GM12878 (cell line): ENCODE results near the gene GPC6. TPM values are rescaled to one million over a fixed set of nuclear protein-coding genes. Genes with fewer than 3 reads are reported as not detected.

Experiments
- ATAC-seq: fragments of 200-7000 bp; cut with Tn5 transposase; 3 replicates; pipeline ENCODE4 v1.9.1; 2020; ENCODE audit warnings: mild to moderate bottlenecking, moderate library complexity
- BruUV-seq: library from RNA; stranded (reverse); fragments of 400-500 nt; replicated peaks from 2 replicates; lab custom pipeline; 2021; lab: Mats Ljungman, UMichigan
- CTCF ChIA-PET: fragments of 300-600 bp; sonication (Branson Sonifier 250); formaldehyde crosslinking; extraction: SDS; loops from one replicate; lab custom pipeline; 2021; ENCODE audit warnings: inconsistent platforms; lab: Yijun Ruan, JAX
- POLR2A ChIA-PET: fragments of 350-600 bp; formaldehyde crosslinking; extraction: SDS; loops from one replicate; lab custom pipeline; 2021; ENCODE audit warnings: inconsistent platforms; lab: Charles Lee
- RAD21 ChIA-PET: fragments of 300-600 bp; sonication (Branson Sonifier 250); formaldehyde crosslinking; loops from one replicate; lab custom pipeline; 2023; ENCODE audit warnings: antibody characterized with exemption; ENCODE audit not compliant: unreplicated experiment; lab: Charles Lee
- SMC1A ChIA-PET: fragments of 300-600 bp; sonication (Branson Sonifier 250); formaldehyde crosslinking; loops from one replicate; lab custom pipeline; 2023; ENCODE audit not compliant: unreplicated experiment, uncharacterized antibody; lab: Charles Lee
- DNase-seq: peaks from one replicate; pipeline ENCODE4 v3.0.0-alpha.2; 2011; ENCODE audit warnings: low read depth, low spot score
- FAIRE-seq: peaks from 3 replicates; lab custom pipeline; 2011; peaks lifted over from hg19 to GRCh38; lab: Jason Lieb, UNC
- H2AFZ ChIP-seq: 2 replicates; pipeline ENCODE4 v1.6.0; 2011; ENCODE audit warnings: low read depth, low read length, control low read depth; ENCODE audit not compliant: control insufficient read depth
- H3K27ac ChIP-seq: 2 replicates; pipeline ENCODE4 v1.5.1; 2011; ENCODE audit warnings: control low read depth; ENCODE audit not compliant: control insufficient read depth, insufficient read depth
- H3K27me3 ChIP-seq, 2 experiments: replicated peaks in 1 of 2; 2 replicates each; pipeline versions ENCODE4 v1.6.0 to v1.6.1; 2011; ENCODE audit warnings: low read length in 1 of 2; ENCODE audit not compliant: control insufficient read depth in 2 of 2, insufficient read depth in 2 of 2
- H3K36me3 ChIP-seq, 2 experiments: 2 replicates each; pipeline ENCODE4 v1.5.1; 2011; ENCODE audit warnings: low read length in 1 of 2; ENCODE audit not compliant: control insufficient read depth in 2 of 2, insufficient read depth in 2 of 2
- H3K4me1 ChIP-seq: 2 replicates; pipeline ENCODE4 v1.6.1; 2011; ENCODE audit warnings: mild to moderate bottlenecking, low read length, moderate library complexity, mixed read lengths; ENCODE audit not compliant: control insufficient read depth, insufficient read depth
- H3K4me2 ChIP-seq: 2 replicates; pipeline ENCODE4 v1.6.0; 2011; ENCODE audit warnings: control low read depth; ENCODE audit not compliant: control insufficient read depth, insufficient read depth
- H3K4me3 ChIP-seq: fragments of 200-600 bp; sonication (generic); 2 replicates; pipeline ENCODE4 v1.5.1; 2016
- H3K79me2 ChIP-seq: 2 replicates; pipeline ENCODE4 v1.6.0; 2011; ENCODE audit warnings: low read length; ENCODE audit not compliant: control insufficient read depth, insufficient read depth
- H3K9ac ChIP-seq: 2 replicates; pipeline ENCODE4 v1.8.0; 2011; ENCODE audit warnings: low read length, control low read depth, mixed read lengths; ENCODE audit not compliant: control insufficient read depth, insufficient read depth
- H3K9me3 ChIP-seq: replicated peaks from 3 replicates; pipeline ENCODE4 v1.5.1; 2011; ENCODE audit warnings: mild to moderate bottlenecking, low read length; ENCODE audit not compliant: control insufficient read depth, insufficient read depth
- H4K20me1 ChIP-seq: 2 replicates; pipeline ENCODE4 v1.6.0; 2011; ENCODE audit not compliant: control insufficient read depth, insufficient read depth
- CUX1 ChIP-seq: IDR thresholded peaks from 2 replicates; pipeline ENCODE4 v1.6.1; 2012; ENCODE audit warnings: improper control_type of control experiment, low read depth, low read length; ENCODE audit not compliant: insufficient replicate concordance
- DPF2 ChIP-seq: fragments of 450-650 bp; IDR thresholded peaks from 2 replicates; pipeline ENCODE4 v1.6.1; 2017; ENCODE audit warnings: mild to moderate bottlenecking
- EP300 ChIP-seq, 2 experiments: fragments of 150-350 bp in 1 of 2; IDR thresholded peaks; 2 replicates each; pipeline ENCODE4 v1.6.1; 2011 to 2012; ENCODE audit warnings: low read depth in 2 of 2, low read length in 2 of 2, borderline replicate concordance in 1 of 2, improper control_type of control experiment in 1 of 2, inconsistent platforms in 1 of 2; ENCODE audit not compliant: control insufficient read depth in 1 of 2
- MYB ChIP-seq: fragments of 150-350 bp; IDR thresholded peaks from 2 replicates; pipeline ENCODE4 v1.6.1; 2014; ENCODE audit warnings: mild to moderate bottlenecking, low read depth, low read length, borderline replicate concordance
- NR2C1 ChIP-seq: fragments of 450-650 bp; IDR thresholded peaks from 2 replicates; pipeline ENCODE4 v1.6.1; 2017; ENCODE audit warnings: antibody characterized with exemption, mild to moderate bottlenecking, moderate library complexity
- PAX5 ChIP-seq: IDR thresholded peaks from 2 replicates; pipeline ENCODE4 v1.6.1; 2011; ENCODE audit warnings: low read depth, low read length, borderline replicate concordance
- POLR2AphosphoS2 ChIP-seq: IDR thresholded peaks from 2 replicates; pipeline ENCODE4 v1.6.1; 2011; ENCODE audit warnings: low read depth, mild to moderate bottlenecking, low read length, improper control_type of control experiment, moderate library complexity
- RCOR1 ChIP-seq: conservative IDR thresholded peaks from 2 replicates; pipeline ENCODE4 v1.6.1; 2012; ENCODE audit warnings: low read depth, low read length, improper control_type of control experiment
- SP1 ChIP-seq: IDR thresholded peaks from one replicate; pipeline ENCODE4 v1.6.1; 2011; ENCODE audit warnings: low read depth, low read length
- ZBED1 ChIP-seq: IDR thresholded peaks from 2 replicates; pipeline ENCODE4 v1.6.1; 2016; ENCODE audit warnings: borderline replicate concordance
- ZNF24 ChIP-seq: fragments of 450-650 bp; IDR thresholded peaks from 2 replicates; pipeline ENCODE4 v1.6.1; 2017; ENCODE audit warnings: antibody characterized with exemption, mild to moderate bottlenecking
- WGBS: methylation state at CpG from one replicate; pipeline ENCODE4 v1.1.6; 2016; ENCODE audit warnings: low lambda C conversion rate; ENCODE audit not compliant: insufficient replicate concordance, insufficient coverage; ENCODE audit errors: missing lambda C conversion rate; 5-methylcytosine and 5-hydroxymethylcytosine counted together
- in situ Hi-C: fragments of 300-500 bp; cut with MboI; formaldehyde crosslinking; loops from 9 replicates; pipeline ENCODE4 v1.14.3; 2018; ENCODE audit warnings: mixed read lengths
- intact Hi-C: fragments of 100-400 bp; cut with micrococcal nuclease; formaldehyde crosslinking; loops from one replicate; pipeline ENCODE4 v1.14.2; 2022; ENCODE audit not compliant: unreplicated experiment
- polyA plus RNA-seq, 11 experiments: library from polyadenylated mRNA; depleted of rRNA in 4 of 11; unstranded in 6 of 11; stranded (reverse) in 5 of 11; fragments of >200 nt; fragmentation: Nextera tagmentation in 4 of 11; fragmentation: Illumina TruSeq in 1 of 11; extraction: Ambion mirVana in 4 of 11; extraction: Trizol in 1 of 11; gene quantifications; 1 replicate in 1 of 11; 2 replicates in 10 of 11; pipeline versions ENCODE4 v1.2.1 to v1.2.3, GENCODE V29; 2011 to 2016; ENCODE audit warnings: inconsistent platforms in 2 of 11, missing spikeins in 2 of 11, low read depth in 1 of 11
- total RNA-seq, 4 experiments: library from RNA; depleted of rRNA in 3 of 4; stranded (reverse); fragments of >200 nt in 3 of 4; fragmentation: Illumina TruSeq in 1 of 4; extraction: Trizol in 1 of 4; gene quantifications; 2 replicates each; pipeline versions ENCODE4 v1.2.1 to v1.2.3, GENCODE V29; 2013 to 2021
- TF ChIP-seq, protein P1 (sequence below), 3 experiments: IDR thresholded peaks in 2 of 3; conservative IDR thresholded peaks in 1 of 3; 2 replicates each; pipeline ENCODE4 v1.5.1; 2011; ENCODE audit warnings: low read depth in 3 of 3, low read length in 3 of 3, mild to moderate bottlenecking in 3 of 3, control low read depth in 2 of 3, moderate library complexity in 2 of 3, inconsistent platforms in 1 of 3, mixed read lengths in 1 of 3; ENCODE audit not compliant: control insufficient read depth in 2 of 3, insufficient read depth in 1 of 3; ENCODE audit errors: extremely low read depth in 1 of 3
- TF ChIP-seq, protein P2 (sequence below): fragments of 450-650 bp; IDR thresholded peaks from 2 replicates; pipeline ENCODE4 v1.6.1; 2018; ENCODE audit warnings: mild to moderate bottlenecking, low read depth, moderate library complexity; ENCODE audit not compliant: partially characterized antibody

Gene GPC6
- total and polyA plus RNA-seq, 10 of the 15 experiments (the other 5 are each of a cell fraction or from before 2014, with no cell fraction given): 0.03 to 0.04 (median 0.03) TPM; not detected in 7

DNA sequence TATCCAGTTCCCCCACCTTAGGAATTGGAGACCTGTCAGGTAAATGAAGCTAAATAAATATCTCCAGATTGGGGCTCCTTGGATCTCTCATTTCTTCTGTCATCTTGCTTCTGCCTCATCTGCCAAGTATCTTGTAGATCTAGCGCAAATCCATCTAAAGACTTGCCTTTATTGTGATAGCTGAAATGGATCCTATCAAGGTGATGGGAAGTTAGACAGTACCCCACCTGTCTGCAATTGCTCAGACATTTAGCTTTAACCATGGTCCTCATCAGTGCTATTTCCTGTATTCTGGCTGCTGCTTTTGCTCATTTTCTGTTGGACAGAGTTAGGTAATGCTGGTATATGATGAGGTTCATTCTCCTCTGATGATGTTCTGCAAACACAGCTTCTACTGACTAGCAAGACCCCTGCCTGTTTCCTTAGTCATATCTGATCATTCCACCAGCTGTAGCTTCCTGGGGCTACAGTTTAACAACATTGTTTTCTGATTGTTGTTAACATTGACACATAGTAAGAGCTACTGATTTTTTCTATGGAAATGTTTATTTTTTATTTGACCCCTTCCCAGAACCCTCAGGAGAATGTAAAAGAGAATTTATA lies 912.9 kb downstream of the GPC6 start:
- ChIA-PET SMC1A (no interaction called here), RAD21 (no interaction called here), POLR2A (no interaction called here), CTCF (interaction anchor here (0.6 kb wide), 1 partner anchor 391 kb away, joined by 3 read pairs; no protein-coding TSS in a partner anchor)
- Histone ChIP-seq H3K79me2 (no peaks in the 10 kb centered on the region), H4K20me1 (no peaks in the 10 kb centered on the region), H3K4me1 (no peaks in the 10 kb centered on the region), H3K4me3 (no peak overlapping the region), H3K27ac (no peak overlapping the region), H3K27me3 (no peaks in the 10 kb centered on the region), H3K36me3 (no peaks in the 10 kb centered on the region), H3K4me2 (no peak overlapping the region), H3K9ac (no peak overlapping the region), H2AFZ (no peak overlapping the region), H3K9me3 (no peaks in the 10 kb centered on the region)
- WGBS: 91% methylated on average over 1 of the region's 1 CpG
- ATAC-seq: no peak
- intact Hi-C loops (no loop called here), in situ Hi-C loops (no loop called here)
- no TSS peak for BruUV-seq
- FAIRE-seq: no peak
- no peak for DNase-seq
- no peak for TF ChIP-seq MYB
- no peak for TF ChIP-seq PAX5
- no peak for TF ChIP-seq DPF2
- no peak for TF ChIP-seq EP300 (IDR thresholded peaks at IDR 0.05; ENCODE audit: borderline replicate concordance in 1 of 2, control insufficient read depth in 1 of 2, low read depth in 2 of 2, low read length in 2 of 2)
- TF ChIP-seq RCOR1: no peak
- no peak for TF ChIP-seq ZNF24
- no peak for TF ChIP-seq SP1
- TF ChIP-seq, protein P1, sequence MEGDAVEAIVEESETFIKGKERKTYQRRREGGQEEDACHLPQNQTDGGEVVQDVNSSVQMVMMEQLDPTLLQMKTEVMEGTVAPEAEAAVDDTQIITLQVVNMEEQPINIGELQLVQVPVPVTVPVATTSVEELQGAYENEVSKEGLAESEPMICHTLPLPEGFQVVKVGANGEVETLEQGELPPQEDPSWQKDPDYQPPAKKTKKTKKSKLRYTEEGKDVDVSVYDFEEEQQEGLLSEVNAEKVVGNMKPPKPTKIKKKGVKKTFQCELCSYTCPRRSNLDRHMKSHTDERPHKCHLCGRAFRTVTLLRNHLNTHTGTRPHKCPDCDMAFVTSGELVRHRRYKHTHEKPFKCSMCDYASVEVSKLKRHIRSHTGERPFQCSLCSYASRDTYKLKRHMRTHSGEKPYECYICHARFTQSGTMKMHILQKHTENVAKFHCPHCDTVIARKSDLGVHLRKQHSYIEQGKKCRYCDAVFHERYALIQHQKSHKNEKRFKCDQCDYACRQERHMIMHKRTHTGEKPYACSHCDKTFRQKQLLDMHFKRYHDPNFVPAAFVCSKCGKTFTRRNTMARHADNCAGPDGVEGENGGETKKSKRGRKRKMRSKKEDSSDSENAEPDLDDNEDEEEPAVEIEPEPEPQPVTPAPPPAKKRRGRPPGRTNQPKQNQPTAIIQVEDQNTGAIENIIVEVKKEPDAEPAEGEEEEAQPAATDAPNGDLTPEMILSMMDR (IDR thresholded peaks at IDR 0.05 in 2 of 3, conservative IDR thresholded peaks at IDR 0.05 in 1 of 3; ENCODE audit: control insufficient read depth in 2 of 3, extremely low read depth in 1 of 3, insufficient read depth in 1 of 3, low read depth in 3 of 3, low read length in 3 of 3): no peak
- TF ChIP-seq, protein P2, sequence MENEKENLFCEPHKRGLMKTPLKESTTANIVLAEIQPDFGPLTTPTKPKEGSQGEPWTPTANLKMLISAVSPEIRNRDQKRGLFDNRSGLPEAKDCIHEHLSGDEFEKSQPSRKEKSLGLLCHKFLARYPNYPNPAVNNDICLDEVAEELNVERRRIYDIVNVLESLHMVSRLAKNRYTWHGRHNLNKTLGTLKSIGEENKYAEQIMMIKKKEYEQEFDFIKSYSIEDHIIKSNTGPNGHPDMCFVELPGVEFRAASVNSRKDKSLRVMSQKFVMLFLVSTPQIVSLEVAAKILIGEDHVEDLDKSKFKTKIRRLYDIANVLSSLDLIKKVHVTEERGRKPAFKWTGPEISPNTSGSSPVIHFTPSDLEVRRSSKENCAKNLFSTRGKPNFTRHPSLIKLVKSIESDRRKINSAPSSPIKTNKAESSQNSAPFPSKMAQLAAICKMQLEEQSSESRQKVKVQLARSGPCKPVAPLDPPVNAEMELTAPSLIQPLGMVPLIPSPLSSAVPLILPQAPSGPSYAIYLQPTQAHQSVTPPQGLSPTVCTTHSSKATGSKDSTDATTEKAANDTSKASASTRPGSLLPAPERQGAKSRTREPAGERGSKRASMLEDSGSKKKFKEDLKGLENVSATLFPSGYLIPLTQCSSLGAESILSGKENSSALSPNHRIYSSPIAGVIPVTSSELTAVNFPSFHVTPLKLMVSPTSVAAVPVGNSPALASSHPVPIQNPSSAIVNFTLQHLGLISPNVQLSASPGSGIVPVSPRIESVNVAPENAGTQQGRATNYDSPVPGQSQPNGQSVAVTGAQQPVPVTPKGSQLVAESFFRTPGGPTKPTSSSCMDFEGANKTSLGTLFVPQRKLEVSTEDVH: no peak
- no peak for TF ChIP-seq POLR2AphosphoS2
- TF ChIP-seq NR2C1: no peak
- no peak for TF ChIP-seq ZBED1
- TF ChIP-seq CUX1: no peak
